ENCODE data around the gene CFAP52. TPM values are rescaled to one million over a fixed set of nuclear protein-coding genes. Genes with fewer than 3 reads are reported as not detected.

Gene CFAP52
- total RNA-seq, 1 donor from 2014 or later, result not detected

GRCh38 chr17:9670596-9670995 is 94.2 kb downstream of the CFAP52 start:
- TF ChIP-seq CTCF (IDR thresholded peaks at IDR 0.05; ENCODE audit: insufficient read depth, low read length, severe bottlenecking), result no peak
- FAIRE-seq, result no peak
- peak; percentile 33 for DNase-seq (ENCODE audit: low read depth)

GRCh38 chr17:9671559-9671958 is 95.1 kb downstream of the CFAP52 start:
- peaks cover 7% of the 10 kb centered on the region for H3K36me3 ChIP-seq (ENCODE audit: control insufficient read depth, insufficient read depth, low read length)
- H3K27me3 ChIP-seq (ENCODE audit: control insufficient read depth, insufficient read depth, low read length), result no peaks in the 10 kb centered on the region
- no peak overlapping the region for H3K4me3 ChIP-seq (ENCODE audit: low read depth, low read length)
- TF ChIP-seq CTCF (IDR thresholded peaks at IDR 0.05; ENCODE audit: insufficient read depth, low read length, severe bottlenecking), result no peak
- DNase-seq (ENCODE audit: low read depth), result no peak
- no peak for FAIRE-seq

More at GRCh38 chr17:9670596-9670995, 94.2 kb downstream of the CFAP52 start:
- H3K4me3 ChIP-seq (ENCODE audit: low read depth, low read length), result no peak overlapping the region
- peaks cover 10% of the 10 kb centered on the region for H3K36me3 ChIP-seq (ENCODE audit: control insufficient read depth, insufficient read depth, low read length)
- no peaks in the 10 kb centered on the region for H3K27me3 ChIP-seq (ENCODE audit: control insufficient read depth, insufficient read depth, low read length)

GRCh38 chr17:9672266-9672665 is 95.8 kb downstream of the CFAP52 start:
- TF ChIP-seq CTCF (IDR thresholded peaks at IDR 0.05; ENCODE audit: insufficient read depth, low read length, severe bottlenecking), result no peak
- Histone ChIP-seq H3K36me3 (ENCODE audit: control insufficient read depth, insufficient read depth, low read length) (peaks cover 5% of the 10 kb centered on the region), H3K4me3 (ENCODE audit: low read depth, low read length) (no peak overlapping the region), H3K27me3 (ENCODE audit: control insufficient read depth, insufficient read depth, low read length) (no peaks in the 10 kb centered on the region)
- no peak for FAIRE-seq
- DNase-seq (ENCODE audit: low read depth), result no peak

GRCh38 chr17:9672691-9673090 is 96.2 kb downstream of the CFAP52 start:
- DNase-seq (ENCODE audit: low read depth) (no peak), FAIRE-seq (no peak)
- no peak for TF ChIP-seq CTCF (IDR thresholded peaks at IDR 0.05; ENCODE audit: insufficient read depth, low read length, severe bottlenecking)
- H3K36me3 ChIP-seq (ENCODE audit: control insufficient read depth, insufficient read depth, low read length), result peaks cover 5% of the 10 kb centered on the region
- H3K4me3 ChIP-seq (ENCODE audit: low read depth, low read length), result no peak overlapping the region
- no peaks in the 10 kb centered on the region for H3K27me3 ChIP-seq (ENCODE audit: control insufficient read depth, insufficient read depth, low read length)

- peak; percentile 18 for TF ChIP-seq CTCF (IDR thresholded peaks at IDR 0.05; ENCODE audit: insufficient read depth, low read length, severe bottlenecking)
- Histone ChIP-seq H3K4me3 (ENCODE audit: low read depth, low read length) (no peak overlapping the region), H3K27me3 (ENCODE audit: control insufficient read depth, insufficient read depth, low read length) (no peaks in the 10 kb centered on the region), H3K36me3 (ENCODE audit: control insufficient read depth, insufficient read depth, low read length) (peaks cover 11% of the 10 kb centered on the region)
- FAIRE-seq, result no peak
- peak; percentile 15 for DNase-seq (ENCODE audit: low read depth)
Observed at GRCh38 chr17:9676084-9676483, 99.6 kb downstream of the CFAP52 start.

- peak; percentile 97 for FAIRE-seq
- Histone ChIP-seq H3K36me3 (ENCODE audit: control insufficient read depth, insufficient read depth, low read length) (peaks cover 12% of the 10 kb centered on the region), H3K4me3 (ENCODE audit: low read depth, low read length) (no peak overlapping the region), H3K27me3 (ENCODE audit: control insufficient read depth, insufficient read depth, low read length) (no peaks in the 10 kb centered on the region)
- DNase-seq (ENCODE audit: low read depth), result peak; percentile 99
- no peak for TF ChIP-seq CTCF (IDR thresholded peaks at IDR 0.05; ENCODE audit: insufficient read depth, low read length, severe bottlenecking)
Observed at GRCh38 chr17:9676820-9677310, 100.4 kb downstream of the CFAP52 start.

All from bronchial epithelial cell (primary cell).